Prostate gland (tissue), 2 donors: ENCODE measurements around the gene APOBEC3G.

ENCODE experiments used
- CTCF ChIP-seq, 4 experiments: fragments of 200-600 bp in 2 of 4; fragments of 450-650 bp in 2 of 4; sonication (generic) in 2 of 4; IDR thresholded peaks; 1 replicate in 3 of 4; 2 replicates in 1 of 4; pipeline ENCODE4 v1.5.1; 2016 to 2019; ENCODE audit warnings: antibody characterized with exemption in 4 of 4, mild to moderate bottlenecking in 2 of 4, moderate library complexity in 2 of 4
- POLR2A ChIP-seq: fragments of 450-650 bp; IDR thresholded peaks from one replicate; pipeline ENCODE4 v1.6.1; 2016; ENCODE audit warnings: antibody characterized with exemption, mild to moderate bottlenecking

- TF ChIP-seq CTCF (IDR thresholded peaks at IDR 0.05) (no peak), POLR2A (no peak)
Observed at GRCh38 chr22:39132281-39132680, 55.2 kb downstream of the APOBEC3G start.
